HPDE6-E6E7 (cell line): Measurements from ENCODE around the gene SMYD3.
"Not testable (repeated sequence)": the region's sequence is repeated elsewhere in the genome, so short reads cannot be mapped to it uniquely, and the experiment has no call there.

ENCODE experiments used
- DNase-seq: peaks from one replicate; pipeline ENCODE4 v3.0.0; 2011; ENCODE audit warnings: missing footprints; ENCODE audit errors: extremely low spot score

Gene SMYD3

GRCh38 chr1:246072456-246072955 is 434.6 kb downstream of the SMYD3 start:
- no peak for DNase-seq

- DNase-seq = not testable (repeated sequence)
These were observed 435.1 kb downstream of the SMYD3 start for GRCh38 chr1:246071981-246072380.

- not testable (repeated sequence) for DNase-seq
These were observed 435.5 kb downstream of the SMYD3 start for GRCh38 chr1:246071561-246071960.

GRCh38 chr1:246069581-246069980 is 437.5 kb downstream of the SMYD3 start:
- no peak for DNase-seq

GRCh38 chr1:246068619-246069509 is 438.2 kb downstream of the SMYD3 start:
- DNase-seq = no peak

- DNase-seq = no peak
These were observed 438.9 kb downstream of the SMYD3 start for GRCh38 chr1:246068217-246068512.

- no peak for DNase-seq
These were observed 439.5 kb downstream of the SMYD3 start for GRCh38 chr1:246067432-246068216.

GRCh38 chr1:246066573-246066972 is 440.5 kb downstream of the SMYD3 start:
- no peak for DNase-seq

- DNase-seq = no peak
These were observed 441.5 kb downstream of the SMYD3 start for GRCh38 chr1:246065592-246065991.

- DNase-seq = no peak
These were observed 442.2 kb downstream of the SMYD3 start for GRCh38 chr1:246064891-246065290.

- DNase-seq = no peak
These were observed 444.0 kb downstream of the SMYD3 start for GRCh38 chr1:246063013-246063616.

- DNase-seq = no peak
These were observed 448.6 kb downstream of the SMYD3 start for GRCh38 chr1:246058466-246058865.

- DNase-seq = no peak
These were observed 454.5 kb downstream of the SMYD3 start for GRCh38 chr1:246052603-246053002.

GRCh38 chr1:246051909-246052518 is 455.1 kb downstream of the SMYD3 start:
- no peak for DNase-seq

- no peak for DNase-seq
These were observed 458.4 kb downstream of the SMYD3 start for GRCh38 chr1:246048693-246049092.

GRCh38 chr1:246043556-246043955 is 463.5 kb downstream of the SMYD3 start:
- no peak for DNase-seq

- no peak for DNase-seq
These were observed 465.7 kb downstream of the SMYD3 start for GRCh38 chr1:246041360-246041759.

- no peak for DNase-seq
These were observed 466.7 kb downstream of the SMYD3 start for GRCh38 chr1:246040200-246040890.

- DNase-seq = no peak
These were observed 467.5 kb downstream of the SMYD3 start for GRCh38 chr1:246039584-246039983.

GRCh38 chr1:246037832-246038231 is 469.2 kb downstream of the SMYD3 start:
- no peak for DNase-seq

GRCh38 chr1:246036175-246036574 is 470.9 kb downstream of the SMYD3 start:
- no peak for DNase-seq
